DND-41 (cell line): ENCODE measurements around the gene NF2.

ENCODE experiments used
- ATAC-seq: fragments of 200-7000 bp; cut with Tn5 transposase; 3 replicates; pipeline ENCODE4 v1.9.1; 2021; ENCODE audit warnings: low read depth; ENCODE audit not compliant: insufficient read depth
- DNase-seq: peaks from one replicate; pipeline ENCODE4 v3.0.0-alpha.2; 2020
- H2AFZ ChIP-seq: 2 replicates; pipeline ENCODE4 v1.6.0; 2012; ENCODE audit warnings: low read depth, low read length
- H3K27ac ChIP-seq: 2 replicates; pipeline ENCODE4 v1.5.1; 2012; ENCODE audit warnings: low read length, inconsistent platforms
- H3K27me3 ChIP-seq: fragments of 200-600 bp; sonication (generic); 2 replicates; pipeline ENCODE4 v1.6.0; 2012; ENCODE audit warnings: low read length, mild to moderate bottlenecking, inconsistent platforms; ENCODE audit not compliant: insufficient read depth, poor library complexity
- H3K36me3 ChIP-seq: 2 replicates; pipeline ENCODE4 v1.5.1; 2012; ENCODE audit warnings: low read length, inconsistent platforms; ENCODE audit not compliant: insufficient read depth
- H3K4me1 ChIP-seq: 2 replicates; pipeline ENCODE4 v1.5.1; 2012; ENCODE audit warnings: mild to moderate bottlenecking, low read length; ENCODE audit not compliant: insufficient read depth
- H3K4me2 ChIP-seq: 2 replicates; pipeline ENCODE4 v1.6.0; 2012; ENCODE audit warnings: mild to moderate bottlenecking, moderate library complexity, low read length, inconsistent platforms; ENCODE audit not compliant: insufficient read depth
- H3K4me3 ChIP-seq, 2 experiments: fragments of 200-600 bp in 1 of 2; shearing (Covaris generic) in 1 of 2; 2 replicates each; pipeline ENCODE4 v1.5.1; 2012 to 2016; ENCODE audit warnings: inconsistent platforms in 2 of 2, low read length in 2 of 2, mild to moderate bottlenecking in 2 of 2, low read depth in 1 of 2, moderate library complexity in 1 of 2
- H3K79me2 ChIP-seq: 2 replicates; pipeline ENCODE4 v1.6.0; 2012; ENCODE audit warnings: low read length, inconsistent platforms; ENCODE audit not compliant: insufficient read depth
- H3K9ac ChIP-seq: 2 replicates; pipeline ENCODE4 v1.6.0; 2012; ENCODE audit warnings: low read depth, mild to moderate bottlenecking, inconsistent platforms, low read length, moderate library complexity
- H3K9me3 ChIP-seq: 2 replicates; pipeline ENCODE4 v1.5.1; 2012; ENCODE audit warnings: low read length, moderate library complexity, mild to moderate bottlenecking, inconsistent platforms; ENCODE audit not compliant: insufficient read depth, severe bottlenecking
- H4K20me1 ChIP-seq: 2 replicates; pipeline ENCODE4 v1.6.0; 2012; ENCODE audit warnings: low read length; ENCODE audit not compliant: insufficient read depth
- EZH2 ChIP-seq: IDR thresholded peaks from 3 replicates; pipeline ENCODE4 v1.6.1; 2012; ENCODE audit warnings: borderline replicate concordance, low read depth, mild to moderate bottlenecking, moderate library complexity, low read length, inconsistent platforms; ENCODE audit not compliant: severe bottlenecking
- TF ChIP-seq, protein P1 (sequence below): IDR thresholded peaks from 2 replicates; pipeline ENCODE4 v1.5.1; 2012; ENCODE audit warnings: borderline replicate concordance, low read length, moderate library complexity, mild to moderate bottlenecking; ENCODE audit not compliant: poor library complexity, severe bottlenecking; ENCODE audit errors: extremely low read depth

NF2 gene

DNA sequence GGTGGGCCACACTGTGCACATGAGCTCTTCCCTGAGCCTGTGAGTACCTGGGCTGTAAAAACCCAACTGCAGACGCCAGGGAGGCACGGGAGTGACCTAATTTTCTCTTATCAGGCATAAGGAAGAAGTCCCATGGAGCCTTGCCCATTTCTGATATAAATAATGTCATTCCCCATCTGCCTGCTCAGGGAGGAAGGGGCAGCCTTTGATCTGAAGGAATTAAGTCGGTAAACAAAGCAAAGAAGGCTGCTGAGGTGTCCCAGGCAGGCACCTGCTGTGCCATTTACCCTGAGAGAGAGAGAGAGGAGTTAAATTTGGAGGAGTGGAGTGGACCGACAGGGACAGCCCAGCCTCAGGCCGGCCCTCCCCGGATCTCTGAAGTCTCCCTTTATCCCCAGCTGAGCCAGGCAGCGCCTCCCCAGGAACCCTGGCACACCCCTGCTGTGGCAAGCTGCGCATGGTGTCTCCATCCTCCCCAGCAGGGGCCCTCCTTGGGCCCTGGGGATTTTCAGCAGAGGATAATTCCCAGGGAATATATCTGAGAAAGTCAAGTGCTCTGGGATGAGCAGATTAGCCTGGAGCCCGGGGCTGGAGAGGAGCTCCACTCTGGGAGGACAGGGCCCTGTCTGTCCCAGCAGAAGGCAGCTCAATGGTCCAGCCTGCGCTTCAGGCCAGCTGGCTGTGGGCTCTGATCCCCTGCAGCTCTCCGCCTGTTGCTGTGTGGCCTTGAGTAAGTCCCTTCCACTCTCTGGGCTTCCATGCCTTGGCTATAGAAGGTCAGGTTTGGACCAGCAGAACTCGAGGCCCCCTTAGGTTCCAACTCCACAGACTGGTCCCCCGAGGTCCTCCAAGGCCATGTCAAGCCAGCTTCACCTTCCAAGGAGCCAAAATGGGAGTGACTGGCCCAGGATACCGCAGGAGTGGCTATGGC lies 98.8 kb downstream of the NF2 start:
- H3K4me2 ChIP-seq: no peak overlapping the region

DNA sequence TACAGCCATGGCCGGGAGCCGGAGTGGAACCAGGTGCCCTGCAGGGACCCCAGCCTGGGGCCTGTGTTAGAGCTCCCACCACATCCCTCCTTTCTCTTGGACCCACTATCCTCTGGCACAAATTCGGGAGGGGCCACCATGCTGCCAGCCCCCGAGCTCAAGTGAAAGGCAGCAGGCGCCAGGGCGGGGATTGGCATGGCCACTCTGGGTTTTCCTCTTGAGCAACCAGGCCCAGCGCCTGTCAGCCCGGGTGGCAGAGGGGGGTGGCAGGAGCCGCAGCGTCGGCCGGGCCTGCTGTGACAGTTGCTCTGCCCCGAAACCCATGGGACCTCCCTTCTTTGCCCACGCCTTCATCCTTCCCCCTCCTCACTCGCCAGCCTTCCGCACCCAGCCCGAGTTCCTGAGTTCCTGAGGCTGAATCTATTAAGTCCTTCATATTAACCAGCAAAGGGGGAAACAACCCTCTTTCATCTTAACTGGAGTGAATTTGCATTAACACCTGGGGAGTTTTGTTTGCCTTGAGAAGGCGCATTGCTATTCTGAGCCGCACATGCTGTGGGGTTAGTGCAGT lies 99.6 kb downstream of the NF2 start:
- Histone ChIP-seq H3K27me3 (no peaks in the 10 kb centered on the region), H3K36me3 (peaks cover 7% of the 10 kb centered on the region), H3K4me1 (no peaks in the 10 kb centered on the region), H3K9ac (no peak overlapping the region), H3K4me2 (no peak overlapping the region), H3K4me3 (no peak overlapping the region), H2AFZ (no peak overlapping the region), H4K20me1 (no peaks in the 10 kb centered on the region), H3K9me3 (no peaks in the 10 kb centered on the region), H3K27ac (no peak overlapping the region), H3K79me2 (no peaks in the 10 kb centered on the region)
- no peak for DNase-seq
- ATAC-seq: no peak
- TF ChIP-seq, protein P1, sequence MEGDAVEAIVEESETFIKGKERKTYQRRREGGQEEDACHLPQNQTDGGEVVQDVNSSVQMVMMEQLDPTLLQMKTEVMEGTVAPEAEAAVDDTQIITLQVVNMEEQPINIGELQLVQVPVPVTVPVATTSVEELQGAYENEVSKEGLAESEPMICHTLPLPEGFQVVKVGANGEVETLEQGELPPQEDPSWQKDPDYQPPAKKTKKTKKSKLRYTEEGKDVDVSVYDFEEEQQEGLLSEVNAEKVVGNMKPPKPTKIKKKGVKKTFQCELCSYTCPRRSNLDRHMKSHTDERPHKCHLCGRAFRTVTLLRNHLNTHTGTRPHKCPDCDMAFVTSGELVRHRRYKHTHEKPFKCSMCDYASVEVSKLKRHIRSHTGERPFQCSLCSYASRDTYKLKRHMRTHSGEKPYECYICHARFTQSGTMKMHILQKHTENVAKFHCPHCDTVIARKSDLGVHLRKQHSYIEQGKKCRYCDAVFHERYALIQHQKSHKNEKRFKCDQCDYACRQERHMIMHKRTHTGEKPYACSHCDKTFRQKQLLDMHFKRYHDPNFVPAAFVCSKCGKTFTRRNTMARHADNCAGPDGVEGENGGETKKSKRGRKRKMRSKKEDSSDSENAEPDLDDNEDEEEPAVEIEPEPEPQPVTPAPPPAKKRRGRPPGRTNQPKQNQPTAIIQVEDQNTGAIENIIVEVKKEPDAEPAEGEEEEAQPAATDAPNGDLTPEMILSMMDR: no peak
- TF ChIP-seq EZH2: no peak

More for the DNA sequence above, 98.8 kb downstream of the NF2 start:
- Histone ChIP-seq H2AFZ (no peak overlapping the region), H3K27me3 (no peaks in the 10 kb centered on the region), H3K4me3 (no peak overlapping the region), H3K9me3 (no peaks in the 10 kb centered on the region), H3K36me3 (peaks cover 12% of the 10 kb centered on the region), H3K79me2 (no peaks in the 10 kb centered on the region), H3K4me1 (no peaks in the 10 kb centered on the region), H3K27ac (no peak overlapping the region), H4K20me1 (no peaks in the 10 kb centered on the region), H3K9ac (no peak overlapping the region)
- no peak for DNase-seq
- TF ChIP-seq, protein P1: no peak
- no peak for TF ChIP-seq EZH2
- ATAC-seq: peak; percentile 32; the same call in 1 of the 3 replicates

DNA sequence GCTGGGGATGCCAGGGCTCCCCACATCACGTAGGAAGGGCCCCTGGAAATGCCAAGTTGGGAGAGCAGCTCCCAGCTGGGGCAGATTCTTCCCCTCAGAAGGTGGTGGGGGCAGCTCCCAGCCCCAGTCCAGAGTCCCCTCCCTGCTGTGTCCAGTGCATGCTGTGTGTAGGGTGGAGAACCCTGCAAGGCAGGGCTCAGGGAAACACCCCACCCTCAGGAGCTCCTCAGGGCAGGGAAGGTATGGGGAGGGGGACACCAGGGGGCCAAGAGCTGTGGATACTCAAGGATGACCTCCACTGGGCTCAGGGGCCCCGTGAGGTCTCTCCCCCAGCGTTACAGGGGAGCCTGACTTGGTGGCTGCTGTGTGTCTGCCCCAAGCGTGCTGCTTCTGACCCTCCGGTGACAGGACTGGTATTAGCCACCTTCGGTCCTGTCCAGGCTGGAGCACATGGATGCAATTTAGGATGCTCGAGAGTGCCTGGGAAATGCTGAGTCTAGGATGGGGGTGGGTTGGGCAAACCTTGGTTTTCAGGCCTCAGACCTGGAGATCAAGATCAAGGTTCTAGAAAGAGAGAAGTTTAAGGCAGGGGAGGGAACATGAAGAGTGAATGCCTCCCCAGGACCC lies 100.2 kb downstream of the NF2 start:
- no peak overlapping the region for H3K9ac ChIP-seq
- no peaks in the 10 kb centered on the region for H3K9me3 ChIP-seq
- H3K4me3 ChIP-seq: no peak overlapping the region
- no peak for ATAC-seq
- H4K20me1 ChIP-seq: no peaks in the 10 kb centered on the region
- no peaks in the 10 kb centered on the region for H3K27me3 ChIP-seq
- H3K4me2 ChIP-seq: no peak overlapping the region
- no peak for TF ChIP-seq EZH2
- TF ChIP-seq, protein P1: no peak
- no peaks in the 10 kb centered on the region for H3K79me2 ChIP-seq
- H2AFZ ChIP-seq: no peak overlapping the region
- 0 out of 2 replicates have a peak, but pooled peaks cover 2% of the 10 kb centered on the region for H3K36me3 ChIP-seq
- no peak overlapping the region for H3K27ac ChIP-seq
- no peak for DNase-seq
- no peaks in the 10 kb centered on the region for H3K4me1 ChIP-seq
